Suppressor macrophage (primary cell): ENCODE measurements around the gene ATE1.

Experiments used
- DNase-seq, 4 experiments: peaks; one replicate each; pipeline ENCODE4 v3.0.0-alpha.2; 2020 to 2022

Gene ATE1

GRCh38 chr10:121692626-121693025, 235.2 kb downstream of the ATE1 start:
- no peak for DNase-seq

GRCh38 chr10:121690970-121691369, 236.9 kb downstream of the ATE1 start:
- no peak for DNase-seq
